ENCODE measurements around the gene OBSCN. TPM values are rescaled to one million over a fixed set of nuclear protein-coding genes. Genes with fewer than 3 reads are reported as not detected.
"Not testable (repeated sequence)": the region's sequence is repeated elsewhere in the genome, so short reads cannot be mapped to it uniquely, and the experiment has no call there.

OBSCN gene
- total RNA-seq, 1 experiment from 2014 or later, result 5.6 TPM

- Mint-ChIP-seq H3K27ac (ENCODE audit: unreplicated experiment) (no peak overlapping the region), H3K4me3 (ENCODE audit: unreplicated experiment) (no peak overlapping the region), H3K9me3 (ENCODE audit: unreplicated experiment) (peaks cover 81% of the 10 kb centered on the region), H3K36me3 (ENCODE audit: insufficient read depth, unreplicated experiment) (peaks cover 15% of the 10 kb centered on the region), H3K4me1 (ENCODE audit: low read depth, unreplicated experiment) (no peaks in the 10 kb centered on the region), H3K27me3 (ENCODE audit: insufficient read depth, unreplicated experiment) (no peaks in the 10 kb centered on the region)
- no peak for TF ChIP-seq CTCF (IDR thresholded peaks at IDR 0.05; ENCODE audit: insufficient read depth in 1 of 2, low read depth in 1 of 2, low read length in 1 of 2, severe bottlenecking in 1 of 2, unreplicated experiment in 1 of 2)
- Histone ChIP-seq H3K4me3 (ENCODE audit: low read depth, low read length) (no peak overlapping the region), H3K36me3 (ENCODE audit: control insufficient read depth, insufficient read depth, low read length) (no peaks in the 10 kb centered on the region), H3K9me3 (peaks cover 21% of the 10 kb centered on the region), H3K4me1 (no peaks in the 10 kb centered on the region), H3K27me3 (replicated peaks; ENCODE audit: control insufficient read depth, insufficient read depth, low read length) (no peaks in the 10 kb centered on the region)
- CTCF ChIA-PET, result no interaction called here
- POLR2A ChIA-PET, result no interaction called here
- intact Hi-C loops (cut with micrococcal nuclease; ENCODE audit: unreplicated experiment), result no loop called here
- no TSS peak for BruUV-seq (replicated peaks)
- DNase-seq, result no peak
Observed at GRCh38 chr1:228242409-228242808, 34.6 kb downstream of the OBSCN start.

- Histone ChIP-seq H3K4me3 (ENCODE audit: low read depth, low read length) (no peak overlapping the region), H3K36me3 (ENCODE audit: control insufficient read depth, insufficient read depth, low read length) (no peaks in the 10 kb centered on the region), H3K4me1 (no peaks in the 10 kb centered on the region), H3K27me3 (replicated peaks; ENCODE audit: control insufficient read depth, insufficient read depth, low read length) (no peaks in the 10 kb centered on the region), H3K9me3 (peaks cover 21% of the 10 kb centered on the region)
- no peak overlapping the region for H3K4me3 Mint-ChIP-seq (ENCODE audit: unreplicated experiment)
- H3K27ac Mint-ChIP-seq (ENCODE audit: unreplicated experiment), result no peak overlapping the region
- DNase-seq, result no peak
- ChIA-PET CTCF (no interaction called here), POLR2A (no interaction called here)
- peaks cover 81% of the 10 kb centered on the region for H3K9me3 Mint-ChIP-seq (ENCODE audit: unreplicated experiment)
- TF ChIP-seq CTCF (IDR thresholded peaks at IDR 0.05; ENCODE audit: insufficient read depth in 1 of 2, low read depth in 1 of 2, low read length in 1 of 2, severe bottlenecking in 1 of 2, unreplicated experiment in 1 of 2), result no peak
- intact Hi-C loops (cut with micrococcal nuclease; ENCODE audit: unreplicated experiment), result no loop called here
- no peaks in the 10 kb centered on the region for H3K27me3 Mint-ChIP-seq (ENCODE audit: insufficient read depth, unreplicated experiment)
- no peaks in the 10 kb centered on the region for H3K4me1 Mint-ChIP-seq (ENCODE audit: low read depth, unreplicated experiment)
- H3K36me3 Mint-ChIP-seq (ENCODE audit: insufficient read depth, unreplicated experiment), result peaks cover 15% of the 10 kb centered on the region
- BruUV-seq (replicated peaks), result no TSS peak
Observed at GRCh38 chr1:228243093-228243492, 35.2 kb downstream of the OBSCN start.

- BruUV-seq (replicated peaks); H3K27me3 ChIP-seq (replicated peaks; ENCODE audit: control insufficient read depth, insufficient read depth, low read length); POLR2A ChIA-PET; CTCF ChIA-PET; H3K36me3 ChIP-seq (ENCODE audit: control insufficient read depth, insufficient read depth, low read length); DNase-seq; H3K4me1 ChIP-seq; H3K4me3 ChIP-seq (ENCODE audit: low read depth, low read length); H3K27ac Mint-ChIP-seq (ENCODE audit: unreplicated experiment); H3K4me1 Mint-ChIP-seq (ENCODE audit: low read depth, unreplicated experiment); H3K27me3 Mint-ChIP-seq (ENCODE audit: insufficient read depth, unreplicated experiment); H3K36me3 Mint-ChIP-seq (ENCODE audit: insufficient read depth, unreplicated experiment); intact Hi-C loops (cut with micrococcal nuclease; ENCODE audit: unreplicated experiment); H3K4me3 Mint-ChIP-seq (ENCODE audit: unreplicated experiment): not testable (repeated sequence)
- peaks cover 72% of the 10 kb centered on the region for H3K9me3 Mint-ChIP-seq (ENCODE audit: unreplicated experiment)
- H3K9me3 ChIP-seq, result peaks cover 21% of the 10 kb centered on the region
Observed at GRCh38 chr1:228243989-228244388, 36.1 kb downstream of the OBSCN start.

- no peaks in the 10 kb centered on the region for H3K4me1 Mint-ChIP-seq (ENCODE audit: low read depth, unreplicated experiment)
- Histone ChIP-seq H3K9me3 (peaks cover 21% of the 10 kb centered on the region), H3K36me3 (ENCODE audit: control insufficient read depth, insufficient read depth, low read length) (no peaks in the 10 kb centered on the region), H3K4me1 (no peaks in the 10 kb centered on the region), H3K27me3 (replicated peaks; ENCODE audit: control insufficient read depth, insufficient read depth, low read length) (no peaks in the 10 kb centered on the region), H3K4me3 (ENCODE audit: low read depth, low read length) (no peak overlapping the region)
- ChIA-PET POLR2A (no interaction called here), CTCF (no interaction called here)
- no peak overlapping the region for H3K4me3 Mint-ChIP-seq (ENCODE audit: unreplicated experiment)
- no peak for DNase-seq
- intact Hi-C loops (cut with micrococcal nuclease; ENCODE audit: unreplicated experiment), result no loop called here
- no TSS peak for BruUV-seq (replicated peaks)
- no peak for TF ChIP-seq CTCF (IDR thresholded peaks at IDR 0.05; ENCODE audit: insufficient read depth in 1 of 2, low read depth in 1 of 2, low read length in 1 of 2, severe bottlenecking in 1 of 2, unreplicated experiment in 1 of 2)
- H3K27me3 Mint-ChIP-seq (ENCODE audit: insufficient read depth, unreplicated experiment), result no peaks in the 10 kb centered on the region
- H3K27ac Mint-ChIP-seq (ENCODE audit: unreplicated experiment), result no peak overlapping the region
- H3K9me3 Mint-ChIP-seq (ENCODE audit: unreplicated experiment), result peaks cover 61% of the 10 kb centered on the region
- H3K36me3 Mint-ChIP-seq (ENCODE audit: insufficient read depth, unreplicated experiment), result peaks cover 10% of the 10 kb centered on the region
Observed at GRCh38 chr1:228245111-228245510, 37.3 kb downstream of the OBSCN start.
